Stimulated activated CD8-positive, alpha-beta memory T cell treated with anti-CD3 and anti-CD28 coated beads, Interleukin-12 subunit alpha, Interleukin-12 subunit beta, amount 100 ng/mL, for 24 hours (primary cell): Measurements from ENCODE around the gene LRPAP1.

Experiments
- DNase-seq: peaks from one replicate; pipeline ENCODE4 v3.0.0-alpha.2; 2020; ENCODE audit errors: extremely low read depth

Gene LRPAP1

GRCh38 chr4:3500111-3500510 is 32.1 kb downstream of the LRPAP1 start:
- DNase-seq, result no peak

- no peak for DNase-seq
These were observed 32.5 kb downstream of the LRPAP1 start for GRCh38 chr4:3499710-3500109.

GRCh38 chr4:3498901-3499510 is 33.2 kb downstream of the LRPAP1 start:
- no peak for DNase-seq

- DNase-seq, result no peak
These were observed 33.8 kb downstream of the LRPAP1 start for GRCh38 chr4:3498407-3498806.

GRCh38 chr4:3497523-3498389 is 34.5 kb downstream of the LRPAP1 start:
- no peak for DNase-seq

- DNase-seq, result no peak
These were observed 35.1 kb downstream of the LRPAP1 start for GRCh38 chr4:3497095-3497494.

- no peak for DNase-seq
These were observed 36.2 kb downstream of the LRPAP1 start for GRCh38 chr4:3496021-3496420.

- no peak for DNase-seq
These were observed 36.8 kb downstream of the LRPAP1 start for GRCh38 chr4:3495204-3495975.

GRCh38 chr4:3494462-3494871 is 37.8 kb downstream of the LRPAP1 start:
- DNase-seq, result no peak

GRCh38 chr4:3493720-3494461 is 38.3 kb downstream of the LRPAP1 start:
- DNase-seq, result no peak

- DNase-seq, result no peak
These were observed 39.2 kb downstream of the LRPAP1 start for GRCh38 chr4:3492741-3493719.

GRCh38 chr4:3491681-3492405 is 40.4 kb downstream of the LRPAP1 start:
- no peak for DNase-seq

GRCh38 chr4:3489451-3489962 is 42.7 kb downstream of the LRPAP1 start:
- DNase-seq, result no peak

GRCh38 chr4:3488820-3489219 is 43.4 kb downstream of the LRPAP1 start:
- no peak for DNase-seq

GRCh38 chr4:3487861-3488260 is 44.4 kb downstream of the LRPAP1 start:
- no peak for DNase-seq

- DNase-seq, result no peak
These were observed 45.4 kb downstream of the LRPAP1 start for GRCh38 chr4:3486541-3487540.

GRCh38 chr4:3485886-3486540 is 46.2 kb downstream of the LRPAP1 start:
- no peak for DNase-seq
